PC-3 (cell line): ENCODE results near the gene PRKAR1B. TPM values are rescaled to one million over a fixed set of nuclear protein-coding genes. Genes with fewer than 3 reads are reported as not detected.

Source experiments
- ATAC-seq: fragments of 200-7000 bp; cut with Tn5 transposase; 2 replicates; pipeline ENCODE4 v1.9.1; 2020; ENCODE audit warnings: mild to moderate bottlenecking, moderate library complexity
- BruUV-seq: library from RNA; stranded (reverse); fragments of 400-500 nt; replicated peaks from 2 replicates; lab custom pipeline; 2021; lab: Mats Ljungman, UMichigan
- CTCF ChIA-PET: fragments of 300-600 bp; sonication (Branson Sonifier 250); formaldehyde crosslinking; loops from one replicate; lab custom pipeline; 2022; ENCODE audit warnings: antibody characterized with exemption; lab: Charles Lee
- POLR2A ChIA-PET: fragments of 300-600 bp; sonication (Branson Sonifier 250); formaldehyde crosslinking; loops from one replicate; lab custom pipeline; 2022; ENCODE audit warnings: antibody characterized with exemption; ENCODE audit not compliant: unreplicated experiment; lab: Charles Lee
- DNase-seq: peaks from one replicate; pipeline ENCODE4 v3.0.0-alpha.2; 2015
- H2AFZ ChIP-seq: fragments of 300-600 bp; sonication (generic); 2 replicates; pipeline ENCODE4 v1.6.0; 2016; ENCODE audit warnings: antibody characterized with exemption, low read length
- H3F3A ChIP-seq: fragments of 300-600 bp; sonication (generic); one replicate; pipeline ENCODE4 v1.6.0; 2017; ENCODE audit warnings: antibody characterized with exemption, low read length, control low read depth, mild to moderate bottlenecking; ENCODE audit not compliant: unreplicated experiment
- H3K27ac ChIP-seq: fragments of 300-600 bp; sonication (generic); 2 replicates; pipeline ENCODE4 v1.5.1; 2016; ENCODE audit warnings: mild to moderate bottlenecking, low read length
- H3K27me3 ChIP-seq: fragments of 300-600 bp; sonication (generic); 2 replicates; pipeline ENCODE4 v1.6.1; 2016; ENCODE audit warnings: low read length, mixed read lengths
- H3K36me3 ChIP-seq: fragments of 300-600 bp; sonication (generic); 2 replicates; pipeline ENCODE4 v1.6.1; 2016; ENCODE audit warnings: low read depth, mixed run types, low read length, mixed read lengths
- H3K4me1 ChIP-seq: fragments of 300-600 bp; sonication (generic); 2 replicates; pipeline ENCODE4 v1.5.1; 2016; ENCODE audit warnings: low read length; ENCODE audit not compliant: insufficient read depth
- H3K4me2 ChIP-seq: fragments of 300-600 bp; sonication (generic); 2 replicates; pipeline ENCODE4 v1.6.0; 2016; ENCODE audit warnings: low read length
- H3K4me3 ChIP-seq: fragments of 300-600 bp; sonication (generic); 2 replicates; pipeline ENCODE4 v1.5.1; 2016; ENCODE audit warnings: mild to moderate bottlenecking, low read length, mixed read lengths
- H3K79me2 ChIP-seq: fragments of 300-600 bp; sonication (generic); 2 replicates; pipeline ENCODE4 v1.6.1; 2017; ENCODE audit warnings: low read length, mixed read lengths
- H3K9ac ChIP-seq: fragments of 300-600 bp; sonication (generic); 2 replicates; pipeline ENCODE4 v1.6.0; 2016; ENCODE audit warnings: mild to moderate bottlenecking, low read length
- H3K9me2 ChIP-seq: fragments of 300-600 bp; sonication (generic); replicated peaks from 2 replicates; pipeline ENCODE4 v1.6.1; 2016; ENCODE audit warnings: mixed run types, low read length, mixed read lengths
- H3K9me3 ChIP-seq: fragments of 300-600 bp; sonication (generic); 2 replicates; pipeline ENCODE4 v1.6.1; 2016; ENCODE audit warnings: low read length, mixed read lengths
- H4K20me1 ChIP-seq: fragments of 300-600 bp; sonication (generic); 2 replicates; pipeline ENCODE4 v1.6.1; 2016; ENCODE audit warnings: low read length, mixed read lengths
- CTCF ChIP-seq: fragments of 300-600 bp; sonication (generic); conservative IDR thresholded peaks from 2 replicates; pipeline ENCODE4 v1.5.1; 2017; ENCODE audit warnings: antibody characterized with exemption, low read depth, mild to moderate bottlenecking, low read length
- EZH2 ChIP-seq: fragments of 300-600 bp; sonication (generic); IDR thresholded peaks from one replicate; pipeline ENCODE4 v1.6.1; 2017; ENCODE audit warnings: antibody characterized with exemption, mild to moderate bottlenecking, low read length; ENCODE audit not compliant: unreplicated experiment
- EZH2phosphoT487 ChIP-seq: fragments of 300-600 bp; sonication (generic); IDR thresholded peaks from 2 replicates; pipeline ENCODE4 v1.6.1; 2018; ENCODE audit warnings: mild to moderate bottlenecking, antibody characterized with exemption, low read length, borderline replicate concordance
- intact Hi-C: fragments of 100-400 bp; cut with micrococcal nuclease; formaldehyde crosslinking; loops from 2 replicates; pipeline ENCODE4 v1.9.0; 2023
- total RNA-seq: library from RNA; depleted of rRNA; stranded (reverse); fragments of >200 nt; gene quantifications from 2 replicates; pipeline ENCODE4 v1.2.3, GENCODE V29; 2014

The PRKAR1B gene
- total RNA-seq, 1 experiment from 2014 or later, result 15.6 TPM

GRCh38 chr7:595621-596010 lies 131.5 kb downstream of the PRKAR1B start:
- no TSS peak for BruUV-seq
- no peak overlapping the region for H3K9ac ChIP-seq
- no peaks in the 10 kb centered on the region for H3K9me3 ChIP-seq
- H3K4me2 ChIP-seq, result no peak overlapping the region
- H3K79me2 ChIP-seq, result no peaks in the 10 kb centered on the region
- H4K20me1 ChIP-seq, result no peaks in the 10 kb centered on the region
- ChIA-PET CTCF (no interaction called here), POLR2A (no interaction called here)
- H3K4me1 ChIP-seq, result no peaks in the 10 kb centered on the region
- H3K27ac ChIP-seq, result no peak overlapping the region
- no peak for ATAC-seq
- no peaks in the 10 kb centered on the region for H3K27me3 ChIP-seq
- H3K36me3 ChIP-seq, result no peaks in the 10 kb centered on the region
- DNase-seq, result no peak
- H3K9me2 ChIP-seq, result no peaks in the 10 kb centered on the region
- intact Hi-C loops, result no loop called here
- TF ChIP-seq EZH2 (no peak), EZH2phosphoT487 (no peak), CTCF (no peak)
- H3F3A ChIP-seq, result no peaks in the 10 kb centered on the region
- H3K4me3 ChIP-seq, result no peak overlapping the region
- H2AFZ ChIP-seq, result no peak overlapping the region

GRCh38 chr7:594920-595620 lies 132.0 kb downstream of the PRKAR1B start:
- Histone ChIP-seq H3F3A (no peaks in the 10 kb centered on the region), H2AFZ (no peak overlapping the region), H3K4me3 (no peak overlapping the region), H4K20me1 (no peaks in the 10 kb centered on the region), H3K27me3 (no peaks in the 10 kb centered on the region), H3K4me2 (no peak overlapping the region), H3K79me2 (no peaks in the 10 kb centered on the region), H3K36me3 (no peaks in the 10 kb centered on the region), H3K27ac (no peak overlapping the region), H3K9me3 (no peaks in the 10 kb centered on the region), H3K4me1 (no peaks in the 10 kb centered on the region), H3K9ac (no peak overlapping the region), H3K9me2 (no peaks in the 10 kb centered on the region)
- DNase-seq (no peak), ATAC-seq (no peak)
- CTCF ChIA-PET, result no interaction called here
- POLR2A ChIA-PET, result no interaction called here
- intact Hi-C loops, result no loop called here
- TF ChIP-seq EZH2, result no peak
- TF ChIP-seq CTCF, result no peak
- TF ChIP-seq EZH2phosphoT487, result no peak
- BruUV-seq, result no TSS peak

- BruUV-seq, result no TSS peak
- Histone ChIP-seq H3K4me2 (no peak overlapping the region), H4K20me1 (no peaks in the 10 kb centered on the region), H3K4me3 (no peak overlapping the region), H3K79me2 (no peaks in the 10 kb centered on the region), H3F3A (no peaks in the 10 kb centered on the region), H3K4me1 (no peaks in the 10 kb centered on the region), H3K27me3 (no peaks in the 10 kb centered on the region), H2AFZ (no peak overlapping the region), H3K27ac (no peak overlapping the region), H3K36me3 (no peaks in the 10 kb centered on the region), H3K9me2 (no peaks in the 10 kb centered on the region), H3K9ac (no peak overlapping the region), H3K9me3 (no peaks in the 10 kb centered on the region)
- no peak for TF ChIP-seq CTCF
- TF ChIP-seq EZH2, result no peak
- no peak for TF ChIP-seq EZH2phosphoT487
- intact Hi-C loops, result no loop called here
- POLR2A ChIA-PET, result no interaction called here
- CTCF ChIA-PET, result no interaction called here
- DNase-seq (no peak), ATAC-seq (no peak)
Measured at GRCh38 chr7:594212-594913, 132.7 kb downstream of the PRKAR1B start.
